Measurements from ENCODE around the gene AFAP1.

The AFAP1 gene

GRCh38 chr4:7733801-7734650 is 205.6 kb downstream of the AFAP1 start:
- DNase-seq: no peak

DNA sequence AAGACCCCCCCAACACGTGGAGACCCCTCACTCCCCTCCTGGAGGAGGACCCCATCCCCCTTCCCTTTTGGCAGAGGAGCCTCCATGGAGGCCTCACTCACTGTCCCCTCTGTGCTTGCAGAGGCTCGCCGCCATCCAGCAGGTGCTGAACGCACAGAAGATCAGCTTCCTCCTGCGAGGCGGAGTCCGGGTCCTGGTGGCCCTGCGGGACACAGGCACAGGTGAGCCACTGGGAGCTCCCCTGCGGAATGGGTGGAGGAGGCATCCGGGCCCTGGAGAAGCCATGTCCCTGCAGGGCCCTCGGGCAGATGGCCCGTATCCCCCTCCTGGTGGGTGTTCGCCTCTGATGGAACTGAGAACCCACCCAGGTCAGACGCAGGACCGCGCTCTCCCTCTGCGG is 206.5 kb downstream of the AFAP1 start:
- no peak for DNase-seq

DNA sequence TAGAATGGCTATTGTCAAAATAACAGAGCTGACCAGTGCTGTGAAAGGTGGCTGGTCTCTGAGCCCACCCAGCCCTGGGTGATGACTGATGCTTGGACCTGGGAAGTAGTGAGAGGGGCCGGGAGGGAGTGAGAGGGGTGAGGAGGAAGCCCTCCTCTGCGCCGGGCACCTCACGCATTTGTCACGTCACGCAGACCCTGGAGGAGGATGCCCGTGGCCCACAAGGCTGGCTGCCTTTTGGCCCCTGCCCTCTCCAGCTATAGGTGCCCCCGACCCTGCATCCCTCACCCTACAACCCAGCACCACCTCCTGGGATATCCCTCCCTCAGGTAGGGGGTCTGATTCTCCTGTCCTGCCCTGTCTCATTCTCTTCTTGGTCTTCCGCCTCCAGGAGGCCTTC is 207.4 kb downstream of the AFAP1 start:
- DNase-seq: no peak

DNA sequence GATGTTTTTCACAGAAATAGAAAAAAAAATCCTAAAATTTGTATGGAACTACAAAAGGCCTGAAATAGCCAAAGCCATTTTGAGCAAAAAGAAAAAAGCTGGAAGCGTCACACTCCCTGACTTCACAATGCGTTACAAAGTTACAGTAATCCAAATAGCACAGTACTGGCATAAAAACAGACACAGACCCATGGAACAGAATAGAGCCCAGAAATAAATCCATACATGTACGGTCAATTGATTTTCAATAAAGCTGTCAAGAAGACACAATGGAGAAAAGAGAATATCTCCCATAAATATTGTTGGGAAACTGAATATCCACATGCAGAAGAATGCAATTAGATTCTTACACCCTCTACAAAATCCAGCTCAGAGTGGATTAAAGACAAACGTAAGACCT is 208.2 kb downstream of the AFAP1 start:
- no peak for DNase-seq

DNA sequence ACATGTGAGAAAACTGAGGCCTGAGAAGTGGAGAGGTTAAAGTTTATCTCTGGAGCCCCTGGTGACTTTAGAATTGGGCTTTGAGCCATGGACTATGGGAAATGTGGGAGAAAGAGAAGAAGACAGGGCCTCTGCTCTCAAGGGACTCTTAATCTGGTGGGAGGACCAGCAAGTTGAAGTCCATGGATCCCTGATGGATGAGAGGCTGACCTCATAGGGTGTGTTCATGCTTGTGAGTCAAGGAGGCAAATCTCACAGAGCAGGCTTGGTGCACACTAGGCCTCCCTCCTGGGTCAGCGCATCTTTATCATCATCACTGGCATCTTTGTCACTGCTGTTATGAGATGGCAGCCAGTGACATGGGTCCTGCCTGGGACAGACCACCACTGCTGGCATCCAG is 211.9 kb downstream of the AFAP1 start:
- no peak for DNase-seq

DNA sequence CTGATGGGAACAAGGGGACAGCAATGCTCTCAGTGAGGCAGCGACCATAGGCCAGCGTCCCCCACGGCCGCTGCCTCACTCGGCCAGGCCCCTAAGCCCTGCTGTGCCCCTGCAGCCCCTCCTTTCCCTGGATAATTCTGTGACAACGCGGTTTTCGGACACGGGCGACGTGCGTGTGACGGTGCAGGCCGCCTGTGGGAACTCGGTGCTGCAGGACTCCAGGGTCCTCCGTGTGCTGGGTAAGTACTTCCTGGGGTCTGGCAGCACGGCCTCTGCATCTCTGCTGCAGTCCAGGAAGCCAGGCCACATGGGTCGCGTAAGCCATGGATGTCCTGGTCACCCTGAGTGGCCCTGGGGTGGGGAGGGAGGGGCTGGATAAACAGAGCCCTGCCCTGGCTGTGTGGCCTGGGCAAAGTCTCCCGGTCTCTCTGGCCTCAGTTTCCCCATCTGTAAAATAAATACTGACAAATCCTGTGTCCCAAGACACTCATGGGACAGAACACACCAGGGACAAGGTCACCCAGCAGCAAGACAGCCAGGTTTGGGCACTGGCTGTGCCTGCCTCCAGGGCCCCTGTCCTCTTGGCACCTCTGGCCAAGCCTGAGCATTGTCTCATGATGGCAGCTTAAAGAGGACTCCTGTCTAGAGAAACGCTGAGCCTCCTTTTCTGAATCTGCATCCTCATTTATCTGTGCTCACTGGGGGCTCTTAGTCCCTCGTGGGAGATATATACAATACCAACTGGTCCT is 212.8 kb downstream of the AFAP1 start:
- DNase-seq: no peak

- DNase-seq: no peak
Observed at GRCh38 chr4:7725951-7726350, 213.7 kb downstream of the AFAP1 start.

- DNase-seq: no peak
Observed at GRCh38 chr4:7723625-7724024, 216.0 kb downstream of the AFAP1 start.

DNA sequence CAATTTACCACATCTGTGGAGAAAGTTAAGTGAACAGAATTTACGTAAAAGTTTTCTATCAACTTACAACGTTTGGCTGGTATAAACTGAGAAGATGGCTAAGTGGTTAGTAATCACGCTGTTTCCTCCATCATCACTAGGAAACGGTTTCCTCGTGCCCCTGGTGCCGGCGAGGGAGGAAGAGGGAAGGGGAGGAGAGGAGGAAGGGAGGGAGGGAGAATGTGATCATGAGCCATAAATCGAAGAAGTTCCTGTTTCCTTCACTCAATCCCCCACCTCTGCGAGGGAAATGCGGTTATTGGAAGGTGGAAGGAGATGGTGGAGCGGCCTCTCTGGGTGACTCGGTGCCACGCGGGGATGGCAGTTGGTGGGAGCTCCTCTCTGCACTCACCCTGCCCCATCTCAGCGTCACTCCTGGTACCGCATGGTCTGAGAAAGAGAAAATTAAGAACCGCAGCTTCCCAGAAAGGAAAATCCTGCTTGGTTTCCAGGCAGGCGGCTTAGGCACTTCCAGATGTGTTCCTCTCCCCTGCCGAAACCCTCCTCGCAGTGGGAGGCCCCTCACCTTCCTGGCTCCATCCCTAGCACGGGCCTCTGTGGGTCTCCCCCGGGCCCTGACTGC is 216.8 kb downstream of the AFAP1 start:
- DNase-seq: no peak

GRCh38 chr4:7721984-7722551 is 217.6 kb downstream of the AFAP1 start:
- no peak for DNase-seq

GRCh38 chr4:7719354-7720174 is 220.1 kb downstream of the AFAP1 start:
- DNase-seq: peak; percentile 31 to 58 (median 46)

- DNase-seq: no peak
Observed at GRCh38 chr4:7717946-7718490, 221.6 kb downstream of the AFAP1 start.

GRCh38 chr4:7717161-7717560 is 222.5 kb downstream of the AFAP1 start:
- no peak for DNase-seq

DNA sequence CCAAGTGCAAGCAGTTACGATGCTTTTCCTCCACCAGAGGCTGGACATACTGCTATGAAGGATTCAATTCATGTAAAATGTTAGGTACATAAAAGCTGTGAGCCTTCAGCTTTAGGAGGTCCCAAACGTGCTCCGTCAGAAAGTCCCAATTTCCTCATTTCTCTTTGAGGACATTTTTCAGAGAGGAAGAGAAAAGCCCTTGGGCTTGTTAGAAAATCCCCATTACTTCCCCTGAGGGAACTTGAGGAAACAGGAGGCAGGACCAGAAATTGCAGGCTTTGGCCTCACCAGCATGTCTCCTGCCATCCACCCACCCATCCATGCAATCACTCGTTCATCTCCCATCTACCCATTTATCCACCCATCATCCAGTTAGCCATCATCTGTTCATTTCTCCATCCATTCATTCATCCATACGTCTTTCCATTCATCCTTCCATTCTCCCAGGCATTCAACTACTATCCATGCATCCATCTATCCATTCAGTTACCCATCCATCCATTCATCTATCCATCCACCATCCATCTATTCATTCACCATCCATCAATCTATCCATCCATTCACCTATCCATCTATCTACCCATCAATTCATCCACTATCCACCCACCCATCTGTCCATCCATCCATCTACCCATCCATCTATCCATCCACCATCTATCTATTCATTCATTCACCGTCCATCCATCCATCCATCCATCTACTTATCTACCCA is 223.5 kb downstream of the AFAP1 start:
- no peak for DNase-seq

DNA sequence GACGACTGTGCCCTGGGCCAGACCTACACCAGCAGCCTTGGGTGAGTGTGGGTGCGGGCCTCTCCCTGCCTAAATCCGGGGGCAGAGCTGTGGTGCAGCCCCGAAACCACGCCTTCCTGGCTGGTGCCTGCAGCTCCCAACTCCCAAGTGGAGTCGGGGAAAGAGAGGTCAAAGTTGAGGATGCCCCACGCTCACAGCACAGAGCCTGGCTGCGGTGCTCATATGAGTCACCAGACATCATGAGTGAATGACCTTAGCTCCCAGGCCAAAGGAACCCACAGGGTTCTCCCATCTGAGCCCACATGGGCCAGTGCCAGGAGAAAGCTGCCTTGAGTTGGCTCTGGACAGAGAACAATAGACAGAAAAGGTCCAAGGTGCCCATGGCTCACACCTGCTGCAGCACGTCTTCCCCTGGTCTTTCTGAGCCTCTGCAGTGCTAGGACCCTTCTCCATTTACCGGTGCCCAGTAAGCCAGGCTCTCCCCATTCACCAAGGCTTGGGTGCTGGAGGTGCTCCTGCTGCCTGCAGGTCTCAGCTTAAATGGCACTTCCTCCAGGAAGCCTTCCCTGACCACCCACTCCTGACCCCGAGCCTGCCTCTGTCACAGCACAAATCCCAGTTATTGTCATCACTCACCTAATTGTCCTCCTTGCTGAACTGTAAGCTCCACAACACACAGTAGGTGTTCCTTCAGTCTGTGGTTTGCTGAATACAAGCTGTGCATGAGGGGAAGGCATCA is 224.2 kb downstream of the AFAP1 start:
- DNase-seq: no peak

- no peak for DNase-seq
Observed at GRCh38 chr4:7714738-7715137, 224.9 kb downstream of the AFAP1 start.

DNA sequence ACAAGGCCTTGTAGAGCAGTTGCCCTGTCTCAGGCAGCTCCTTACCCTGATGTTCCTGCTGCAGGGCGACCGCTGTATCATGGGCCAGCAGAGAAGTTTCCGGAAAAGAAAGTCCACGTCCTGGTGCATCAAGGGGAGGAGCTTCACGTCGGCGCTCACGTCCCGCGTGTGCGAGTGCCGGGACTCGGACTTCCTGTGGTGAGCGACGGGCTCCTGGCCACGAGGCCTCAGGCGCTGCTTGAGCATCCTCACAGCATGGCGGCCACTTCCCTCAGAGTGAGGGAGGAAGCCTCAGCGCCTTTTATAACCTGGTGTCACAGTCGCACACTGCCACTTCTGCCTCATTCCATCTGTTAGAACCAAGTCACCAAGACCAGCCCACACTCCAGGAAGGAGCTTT is 225.5 kb downstream of the AFAP1 start:
- DNase-seq: no peak

DNA sequence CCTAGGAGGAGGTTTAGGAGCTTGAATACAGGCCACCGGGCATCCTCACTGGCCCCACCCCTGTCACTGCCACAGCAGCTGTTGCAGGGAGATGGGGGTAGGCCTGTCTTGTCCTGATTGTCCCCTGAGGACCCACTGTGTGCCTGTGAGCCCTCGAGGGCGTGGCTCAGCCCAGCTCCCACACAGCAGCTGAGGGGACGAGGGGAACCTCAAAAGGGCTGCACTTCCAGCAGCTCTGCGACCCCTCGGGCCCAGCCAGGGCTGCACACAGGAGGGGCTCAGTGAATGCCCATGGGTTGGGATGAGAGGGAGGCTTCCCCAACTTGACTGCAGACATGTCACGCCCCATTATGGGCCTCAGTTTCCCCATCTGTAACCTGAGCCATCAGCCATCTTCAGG is 225.9 kb downstream of the AFAP1 start:
- DNase-seq: no peak

DNA sequence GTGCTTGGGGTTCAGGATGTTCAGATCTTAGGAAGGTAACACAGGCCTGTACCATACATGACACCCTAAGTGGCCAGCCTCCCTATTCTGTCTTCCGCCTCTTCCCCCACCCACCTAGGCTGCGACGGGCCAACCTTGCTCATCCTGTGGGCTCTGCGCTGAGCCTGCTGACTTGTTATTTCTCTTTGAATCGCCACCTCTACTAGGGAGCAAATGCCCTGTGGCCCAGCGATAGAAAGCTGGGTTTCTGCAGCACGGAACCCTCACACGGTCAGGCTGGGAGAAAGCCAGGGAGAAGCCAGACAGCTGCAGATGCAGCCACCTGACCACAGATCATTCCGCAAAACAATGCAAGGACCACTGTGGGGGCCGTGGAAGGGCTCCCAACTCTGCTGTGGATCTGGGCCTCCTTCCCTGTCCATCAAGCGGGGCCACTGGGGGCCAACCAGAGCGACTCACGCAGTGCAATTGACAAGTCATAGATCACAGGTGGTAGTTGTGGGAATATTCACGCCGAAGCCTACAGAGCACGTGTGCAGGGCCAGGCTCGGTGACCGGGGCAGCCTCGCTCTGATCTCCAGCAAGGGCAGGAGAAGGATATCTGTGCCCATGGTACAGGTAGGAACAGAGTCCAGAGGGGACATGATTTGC is 227.5 kb downstream of the AFAP1 start:
- DNase-seq: no peak

DNA sequence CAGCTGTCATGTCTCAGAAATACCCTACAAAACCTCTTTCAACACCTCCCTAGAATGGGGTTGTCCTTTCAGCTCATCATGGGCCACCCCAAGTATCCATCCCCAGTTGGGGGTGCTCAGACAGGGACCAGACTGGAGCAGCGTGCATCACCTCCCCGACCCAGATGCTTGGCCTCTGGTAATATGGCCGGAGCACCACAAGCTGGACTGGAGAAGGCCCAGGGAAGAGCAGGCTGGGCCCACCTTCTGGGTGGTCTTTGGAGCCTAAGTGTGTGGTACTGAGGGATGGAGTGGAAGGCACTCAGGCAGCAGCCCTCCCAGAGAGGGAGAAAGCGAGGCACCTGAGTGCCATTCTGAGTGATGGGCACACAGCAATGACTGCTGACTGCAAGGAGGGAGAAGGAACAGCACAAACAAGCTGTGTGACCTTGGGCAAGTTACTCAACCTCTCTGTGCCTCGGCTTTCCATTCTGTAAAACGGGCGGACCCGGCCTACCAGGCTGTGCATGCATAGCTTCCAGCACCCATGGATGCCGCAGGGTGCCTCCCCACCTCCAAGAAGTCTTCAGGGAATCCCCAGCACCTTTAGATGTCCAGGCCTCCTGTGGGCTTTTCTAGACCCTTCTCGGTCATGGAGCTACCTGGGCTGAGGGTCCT is 228.2 kb downstream of the AFAP1 start:
- no peak for DNase-seq

All from activated naive CD4-positive, alpha-beta T cell (primary cell).